ENCODE results near the gene HIGD1A.

HIGD1A gene

DNA sequence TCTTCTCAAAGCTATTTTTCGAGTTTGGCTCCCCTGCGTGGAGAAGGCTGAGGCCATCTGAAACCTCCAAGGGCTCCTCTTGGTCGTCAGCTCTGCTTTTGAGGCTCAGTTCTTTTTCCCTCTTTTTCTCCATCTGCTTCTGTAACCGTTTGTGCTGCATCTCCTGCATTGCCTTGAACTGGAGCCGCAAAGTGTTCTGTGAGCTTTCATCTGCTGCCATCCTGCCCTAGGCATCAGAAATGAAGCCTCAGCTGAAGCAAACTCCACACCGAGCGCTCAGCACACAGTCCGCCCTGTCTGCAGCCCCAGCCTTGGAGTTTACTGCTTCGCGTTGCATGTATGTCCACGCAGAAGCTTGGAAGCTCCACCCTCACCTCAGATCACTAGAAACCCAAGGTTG is 46.2 kb downstream of the HIGD1A start:
- no peak for DNase-seq (ENCODE audit: low spot score)
- no peak for FAIRE-seq

GRCh38 chr3:42756681-42757213 is 47.5 kb downstream of the HIGD1A start:
- no peak for FAIRE-seq
- no peak for DNase-seq (ENCODE audit: low spot score)

- DNase-seq (ENCODE audit: low spot score) (no peak), FAIRE-seq (no peak)
Observed at GRCh38 chr3:42755681-42756578, 48.4 kb downstream of the HIGD1A start.

- FAIRE-seq (no peak), DNase-seq (ENCODE audit: low spot score) (no peak)
Observed at GRCh38 chr3:42753757-42754156, 50.5 kb downstream of the HIGD1A start.

- DNase-seq (ENCODE audit: low spot score), result no peak
- no peak for FAIRE-seq
Observed at GRCh38 chr3:42752961-42753360, 51.3 kb downstream of the HIGD1A start.

- no peak for FAIRE-seq
- DNase-seq (ENCODE audit: low spot score), result no peak
Observed at GRCh38 chr3:42752441-42752840, 51.8 kb downstream of the HIGD1A start.

GRCh38 chr3:42751609-42752008 is 52.7 kb downstream of the HIGD1A start:
- DNase-seq (ENCODE audit: low spot score) (no peak), FAIRE-seq (no peak)

GRCh38 chr3:42750834-42751233 is 53.5 kb downstream of the HIGD1A start:
- FAIRE-seq (no peak), DNase-seq (ENCODE audit: low spot score) (no peak)

- FAIRE-seq, result no peak
- no peak for DNase-seq (ENCODE audit: low spot score)
Observed at GRCh38 chr3:42749753-42750231, 54.5 kb downstream of the HIGD1A start.

- no peak for DNase-seq (ENCODE audit: low spot score)
- no peak for FAIRE-seq
Observed at GRCh38 chr3:42749025-42749752, 55.1 kb downstream of the HIGD1A start.

- DNase-seq (ENCODE audit: low spot score), result no peak
Observed at GRCh38 chr3:42747581-42747980, 56.7 kb downstream of the HIGD1A start.

GRCh38 chr3:42746455-42747450 is 57.5 kb downstream of the HIGD1A start:
- DNase-seq (ENCODE audit: low spot score) (no peak), FAIRE-seq (no peak)

More at GRCh38 chr3:42747581-42747980, 56.7 kb downstream of the HIGD1A start:
- no peak for FAIRE-seq

DNA sequence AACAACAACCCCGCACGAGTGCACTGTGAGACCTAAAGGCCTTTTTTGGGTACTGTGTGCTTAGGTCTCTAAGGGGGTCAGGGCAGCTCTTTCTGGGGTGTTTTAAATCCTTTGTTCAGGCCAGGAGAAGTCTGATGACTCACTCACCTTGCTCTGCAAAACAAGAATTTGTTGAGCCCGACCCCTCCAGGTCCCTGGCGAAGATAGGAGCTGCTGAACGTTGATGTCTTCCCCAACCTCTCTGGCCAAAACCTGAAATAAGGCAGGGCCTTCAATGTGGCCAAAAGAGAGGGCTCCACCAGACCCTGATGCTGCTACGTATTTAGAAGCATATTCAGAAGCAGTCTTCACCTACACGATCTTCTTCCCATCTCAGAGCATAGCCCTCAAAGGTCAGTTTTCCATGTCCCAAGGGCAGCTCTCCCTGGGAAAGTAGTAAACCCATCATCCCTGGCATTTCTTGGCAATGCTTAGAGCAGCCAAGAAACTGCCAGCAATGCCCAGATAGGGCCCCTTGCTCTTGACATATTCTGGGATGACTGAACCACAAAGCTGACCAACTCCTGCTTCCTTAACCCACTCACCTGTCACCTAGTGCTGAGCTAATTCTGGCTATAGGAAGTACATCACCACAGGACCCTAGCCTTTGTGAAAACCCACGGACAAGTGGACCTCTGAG is 58.4 kb downstream of the HIGD1A start:
- FAIRE-seq (no peak), DNase-seq (ENCODE audit: low spot score) (no peak)

- FAIRE-seq (no peak), DNase-seq (ENCODE audit: low spot score) (no peak)
Observed at GRCh38 chr3:42745291-42745745, 59.0 kb downstream of the HIGD1A start.

DNA sequence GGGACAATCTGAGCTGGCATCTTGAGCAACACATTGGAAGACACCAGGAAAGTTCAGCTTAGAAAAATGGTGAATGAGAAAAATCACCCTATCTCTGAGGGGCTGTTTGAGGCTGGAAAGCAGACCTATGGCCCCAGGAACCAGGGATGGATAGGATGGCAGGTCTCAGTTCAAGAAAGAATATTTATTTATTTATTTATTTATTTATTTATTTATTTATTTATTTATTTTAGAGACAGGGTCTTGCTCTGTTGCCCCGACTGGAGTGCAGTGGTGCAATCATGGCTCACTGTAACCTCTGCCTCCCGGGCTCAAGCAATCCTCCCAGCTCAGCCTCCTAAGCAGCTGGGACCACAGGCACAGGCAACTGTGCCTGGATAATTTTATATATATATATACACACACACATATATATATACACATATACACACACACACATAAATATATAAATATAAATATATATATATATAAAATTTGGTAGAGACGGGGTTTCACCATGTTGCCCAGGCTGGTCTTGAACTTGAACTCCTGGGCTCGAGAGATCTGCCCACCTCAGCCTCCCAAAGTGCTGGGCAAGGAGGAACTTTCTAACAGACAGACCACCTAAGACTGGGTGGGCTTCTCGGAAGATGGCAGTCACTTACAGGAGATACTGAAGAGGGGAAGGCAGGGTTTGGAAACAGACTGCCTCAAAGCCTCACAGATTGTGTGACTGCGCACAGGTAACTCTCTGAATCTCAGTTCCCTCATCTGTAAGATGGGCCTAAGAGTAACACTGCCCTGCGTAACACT is 60.9 kb downstream of the HIGD1A start:
- no peak for FAIRE-seq
- DNase-seq (ENCODE audit: low spot score), result no peak

- FAIRE-seq, result no peak
Observed at GRCh38 chr3:42742688-42743087, 61.6 kb downstream of the HIGD1A start.

GRCh38 chr3:42742259-42742658 is 62.0 kb downstream of the HIGD1A start:
- FAIRE-seq (no peak), DNase-seq (ENCODE audit: low spot score) (no peak)

More at GRCh38 chr3:42742688-42743087, 61.6 kb downstream of the HIGD1A start:
- no peak for DNase-seq (ENCODE audit: low spot score)

DNA sequence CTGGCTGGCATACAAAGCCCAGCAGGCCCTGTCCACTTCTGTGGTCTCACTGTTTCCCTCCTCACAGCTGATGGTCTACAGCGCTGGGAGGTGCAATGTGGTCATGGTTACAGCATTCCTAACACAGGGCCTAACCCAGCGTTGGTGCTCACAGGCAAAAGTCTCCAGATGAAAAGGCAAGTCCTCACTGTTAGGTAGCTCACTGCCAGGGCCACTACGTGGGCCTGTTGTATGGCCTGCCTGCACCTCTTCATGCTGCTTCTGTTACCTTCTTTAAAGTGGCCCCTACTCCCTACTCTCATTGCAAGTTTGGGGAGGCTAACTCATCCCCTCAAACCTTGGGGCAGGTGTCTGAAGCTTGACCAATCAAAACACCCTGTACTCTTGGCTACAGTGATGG is 62.5 kb downstream of the HIGD1A start:
- DNase-seq (ENCODE audit: low spot score) (no peak), FAIRE-seq (no peak)

- FAIRE-seq, result no peak
Observed at GRCh38 chr3:42739401-42740158, 64.7 kb downstream of the HIGD1A start.

More at GRCh38 chr3:42739401-42740158, 64.7 kb downstream of the HIGD1A start:
- no peak for DNase-seq (ENCODE audit: low spot score)

All from RCC 7860 (cell line).